Pancreas (tissue), 10 donors: ENCODE measurements around the gene SLC35F6. TPM values are rescaled to one million over a fixed set of nuclear protein-coding genes. Genes with fewer than 3 reads are reported as not detected.

ENCODE experiments used
- ATAC-seq, 4 donors: fragments of 200-7000 bp; cut with Tn5 transposase; one replicate each; pipeline versions ENCODE4 v1.8.0 to v1.9.1; 2020; ENCODE audit warnings: mild to moderate bottlenecking in 4 of 4, moderate library complexity in 4 of 4
- DNase-seq, 6 donors: peaks; one replicate each; pipeline ENCODE4 v3.0.0-alpha.2; 2020
- FAIRE-seq: peaks from 2 replicates; lab custom pipeline; 2012; peaks lifted over from hg19 to GRCh38; lab: Jason Lieb, UNC
- H3K27ac ChIP-seq, 4 donors: fragments of 200-600 bp; sonication (generic); 1 replicate in 3 of 4; 2 replicates in 1 of 4; pipeline versions ENCODE4 v1.5.0 to v1.8.0; 2020
- H3K27me3 ChIP-seq, 4 donors: fragments of 200-600 bp; one replicate each; pipeline ENCODE4 v1.8.0; 2021
- H3K36me3 ChIP-seq, 3 donors: fragments of 200-600 bp; sonication (generic) in 1 of 3; one replicate each; pipeline versions ENCODE4 v1.5.0 to v1.8.0; 2020 to 2021
- H3K4me1 ChIP-seq, 3 donors: fragments of 200-600 bp; one replicate each; pipeline ENCODE4 v1.8.0; 2021
- H3K4me3 ChIP-seq, 4 donors: fragments of 200-600 bp; sonication (generic) in 2 of 4; one replicate each; pipeline versions ENCODE4 v1.5.0 to v1.8.0; 2020 to 2021
- H3K9me3 ChIP-seq, 4 donors: fragments of 200-600 bp; one replicate each; pipeline ENCODE4 v1.8.0; 2021
- WGBS, 2 donors: extraction: QIAGEN DNeasy Blood & Tissue Kit; methylation state at CpG; one replicate each; pipeline ENCODE4 v1.1.7; 2013; 5-methylcytosine and 5-hydroxymethylcytosine counted together
- intact Hi-C, 3 donors: fragments of 100-400 bp; cut with DNase I; formaldehyde crosslinking; loops; one replicate each; pipeline versions ENCODE4 v1.11.1 to v1.14.2; 2022
- polyA plus RNA-seq, 2 donors: library from polyadenylated mRNA; stranded (reverse); fragments of 200-250 nt; gene quantifications; one replicate each; pipeline ENCODE4 v1.2.3, GENCODE V29; 2013
- total RNA-seq, 6 donors: library from RNA; stranded (reverse); fragmentation: NEBNext Ultra II Directional in 4 of 6; extraction: Animal tissue kit (Norgen Biotek cat#: 25700) in 4 of 6; gene quantifications; one replicate each; pipeline versions ENCODE4 v1.2.1 to v1.2.4, GENCODE V29; 2021 to 2023
- TF ChIP-seq, protein P1 (sequence below), 4 donors: fragments of 200-600 bp; sonication (generic) in 3 of 4; IDR thresholded peaks; one replicate each; pipeline versions ENCODE4 v1.5.0 to v1.8.0; 2021; ENCODE audit warnings: antibody characterized with exemption in 4 of 4
- donor health status: healthy with polysubstance abuse.
- donor health status: DM: no; HTN: no; CAD: no; lungs with moderate emphysema.
- donor health status: DM: no; HTN: no; CAD: no.
- donor health status: control.
- donor health status: control.
- donor health status: Bipolar disorder and iron deficiency.
- donor health status: DM: yes; HTN: yes; CAD: no.
- donor health status: DM: no; HTN: no; CAD: no.
- donor health status: DM: no; HTN: no; CAD: no.
- donor health status: DM: yes; HTN: yes; CAD: no.

Gene SLC35F6
- total and polyA plus RNA-seq, 8 donors, result 9.3 to 21.9 (median 11.4) TPM

- Histone ChIP-seq H3K4me3 (no peak overlapping the region), H3K36me3 (peaks cover 0 to 21% (median 13%) of the 10 kb centered on the region in 3 donors), H3K9me3 (no peaks in the 10 kb centered on the region), H3K27ac (no peak overlapping the region), H3K27me3 (no peaks in the 10 kb centered on the region), H3K4me1 (peaks cover 15 to 17% (median 17%) of the 10 kb centered on the region in 3 donors)
- WGBS, 2 donors, result 93 to 100% methylated on average over 5 of the region's 5 CpGs
- TF ChIP-seq, protein P1, sequence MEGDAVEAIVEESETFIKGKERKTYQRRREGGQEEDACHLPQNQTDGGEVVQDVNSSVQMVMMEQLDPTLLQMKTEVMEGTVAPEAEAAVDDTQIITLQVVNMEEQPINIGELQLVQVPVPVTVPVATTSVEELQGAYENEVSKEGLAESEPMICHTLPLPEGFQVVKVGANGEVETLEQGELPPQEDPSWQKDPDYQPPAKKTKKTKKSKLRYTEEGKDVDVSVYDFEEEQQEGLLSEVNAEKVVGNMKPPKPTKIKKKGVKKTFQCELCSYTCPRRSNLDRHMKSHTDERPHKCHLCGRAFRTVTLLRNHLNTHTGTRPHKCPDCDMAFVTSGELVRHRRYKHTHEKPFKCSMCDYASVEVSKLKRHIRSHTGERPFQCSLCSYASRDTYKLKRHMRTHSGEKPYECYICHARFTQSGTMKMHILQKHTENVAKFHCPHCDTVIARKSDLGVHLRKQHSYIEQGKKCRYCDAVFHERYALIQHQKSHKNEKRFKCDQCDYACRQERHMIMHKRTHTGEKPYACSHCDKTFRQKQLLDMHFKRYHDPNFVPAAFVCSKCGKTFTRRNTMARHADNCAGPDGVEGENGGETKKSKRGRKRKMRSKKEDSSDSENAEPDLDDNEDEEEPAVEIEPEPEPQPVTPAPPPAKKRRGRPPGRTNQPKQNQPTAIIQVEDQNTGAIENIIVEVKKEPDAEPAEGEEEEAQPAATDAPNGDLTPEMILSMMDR (IDR thresholded peaks at IDR 0.05), result no peak
- no peak for ATAC-seq
- FAIRE-seq, result no peak
- intact Hi-C loops, result no loop called here
- no peak for DNase-seq
Measured at GRCh38 chr2:26776195-26776800, 12.2 kb downstream of the SLC35F6 start.

DNA sequence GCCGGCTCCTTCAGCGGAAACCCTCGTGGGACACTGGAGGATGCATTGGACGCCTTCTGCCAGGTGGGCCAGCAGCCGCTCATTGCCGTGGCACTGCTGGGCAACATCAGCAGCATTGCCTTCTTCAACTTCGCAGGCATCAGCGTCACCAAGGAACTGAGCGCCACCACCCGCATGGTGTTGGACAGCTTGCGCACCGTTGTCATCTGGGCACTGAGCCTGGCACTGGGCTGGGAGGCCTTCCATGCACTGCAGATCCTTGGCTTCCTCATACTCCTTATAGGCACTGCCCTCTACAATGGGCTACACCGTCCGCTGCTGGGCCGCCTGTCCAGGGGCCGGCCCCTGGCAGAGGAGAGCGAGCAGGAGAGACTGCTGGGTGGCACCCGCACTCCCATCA lies 14.0 kb downstream of the SLC35F6 start:
- TF ChIP-seq, protein P1 (IDR thresholded peaks at IDR 0.05), result no peak
- H3K27ac ChIP-seq, result no peak overlapping the region
- intact Hi-C loops, result no loop called here
- FAIRE-seq (no peak), ATAC-seq (no peak), DNase-seq (no peak)
- no peaks in the 10 kb centered on the region for H3K4me1 ChIP-seq
- peaks cover 0 to 21% (median 13%) of the 10 kb centered on the region in 3 donors for H3K36me3 ChIP-seq
- no peak overlapping the region for H3K4me3 ChIP-seq
- 95 to 99% methylated on average over 16 to 18 of the region's 18 CpGs for WGBS, 2 donors
- H3K27me3 ChIP-seq, result no peaks in the 10 kb centered on the region
- no peaks in the 10 kb centered on the region for H3K9me3 ChIP-seq

DNA sequence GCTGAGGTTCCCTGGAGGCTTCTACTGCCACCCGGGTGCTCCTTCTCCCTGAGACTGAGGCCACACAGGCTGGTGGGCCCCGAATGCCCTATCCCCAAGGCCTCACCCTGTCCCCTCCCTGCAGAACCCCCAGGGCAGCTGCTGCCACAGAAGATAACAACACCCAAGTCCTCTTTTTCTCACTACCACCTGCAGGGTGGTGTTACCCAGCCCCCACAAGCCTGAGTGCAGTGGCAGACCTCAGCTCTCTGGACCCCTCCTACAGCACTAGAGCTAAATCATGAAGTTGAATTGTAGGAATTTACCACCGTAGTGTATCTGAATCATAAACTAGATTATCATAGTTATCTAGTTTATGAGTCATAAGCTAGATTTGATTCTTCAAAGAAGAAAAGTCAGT lies 14.4 kb downstream of the SLC35F6 start:
- Histone ChIP-seq H3K9me3 (no peaks in the 10 kb centered on the region), H3K4me1 (no peaks in the 10 kb centered on the region), H3K27me3 (no peaks in the 10 kb centered on the region), H3K27ac (no peak overlapping the region), H3K4me3 (no peak overlapping the region), H3K36me3 (peaks cover 0 to 21% (median 13%) of the 10 kb centered on the region in 3 donors)
- no peak for ATAC-seq
- no peak for DNase-seq
- WGBS, 2 donors, result 80 to 81% methylated on average over 3 of the region's 3 CpGs
- no peak for FAIRE-seq
- intact Hi-C loops, result no loop called here
- TF ChIP-seq, protein P1 (IDR thresholded peaks at IDR 0.05), result no peak

DNA sequence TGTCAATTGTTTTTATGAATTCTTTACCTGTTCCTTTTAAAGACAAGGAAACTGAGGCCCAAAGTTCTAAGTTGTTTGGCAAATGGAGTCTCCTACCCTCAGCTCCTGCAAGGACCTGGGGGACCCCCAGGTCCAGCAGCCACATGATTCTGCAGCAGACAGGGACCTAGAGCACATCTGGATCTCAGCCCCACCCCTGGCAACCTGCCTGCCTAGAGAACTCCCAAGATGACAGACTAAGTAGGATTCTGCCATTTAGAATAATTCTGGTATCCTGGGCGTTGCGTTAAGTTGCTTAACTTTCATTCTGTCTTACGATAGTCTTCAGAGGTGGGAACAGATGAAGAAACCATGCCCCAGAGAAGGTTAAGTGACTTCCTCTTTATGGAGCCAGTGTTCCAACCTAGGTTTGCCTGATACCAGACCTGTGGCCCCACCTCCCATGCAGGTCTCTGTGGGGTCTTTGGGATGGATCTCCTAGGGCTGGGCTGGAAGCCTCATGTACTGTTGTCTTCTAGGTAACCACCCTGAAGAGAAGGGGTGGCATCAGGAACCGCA lies 16.2 kb downstream of the SLC35F6 start:
- intact Hi-C loops, result no loop called here
- no peak for DNase-seq
- H3K4me1 ChIP-seq, result peaks cover 0 to 3% (median 0%) of the 10 kb centered on the region in 3 donors
- FAIRE-seq, result no peak
- no peak for ATAC-seq
- TF ChIP-seq, protein P1 (IDR thresholded peaks at IDR 0.05), result no peak
- H3K9me3 ChIP-seq, result no peaks in the 10 kb centered on the region
- no peak overlapping the region for H3K27ac ChIP-seq
- H3K36me3 ChIP-seq, result peaks cover 0 to 18% (median 13%) of the 10 kb centered on the region in 3 donors
- H3K27me3 ChIP-seq, result no peaks in the 10 kb centered on the region
- no peak overlapping the region for H3K4me3 ChIP-seq
- 95% methylated on average over 4 of the region's 4 CpGs for WGBS, 2 donors
